ENCODE measurements around the gene MYO18A.
A peak's percentile ranks its signal among the peaks of the same experiment; 100 is the strongest.
"Not testable (repeated sequence)": the region's sequence is repeated elsewhere in the genome, so short reads cannot be mapped to it uniquely, and the experiment has no call there.

Gene MYO18A, protein sequence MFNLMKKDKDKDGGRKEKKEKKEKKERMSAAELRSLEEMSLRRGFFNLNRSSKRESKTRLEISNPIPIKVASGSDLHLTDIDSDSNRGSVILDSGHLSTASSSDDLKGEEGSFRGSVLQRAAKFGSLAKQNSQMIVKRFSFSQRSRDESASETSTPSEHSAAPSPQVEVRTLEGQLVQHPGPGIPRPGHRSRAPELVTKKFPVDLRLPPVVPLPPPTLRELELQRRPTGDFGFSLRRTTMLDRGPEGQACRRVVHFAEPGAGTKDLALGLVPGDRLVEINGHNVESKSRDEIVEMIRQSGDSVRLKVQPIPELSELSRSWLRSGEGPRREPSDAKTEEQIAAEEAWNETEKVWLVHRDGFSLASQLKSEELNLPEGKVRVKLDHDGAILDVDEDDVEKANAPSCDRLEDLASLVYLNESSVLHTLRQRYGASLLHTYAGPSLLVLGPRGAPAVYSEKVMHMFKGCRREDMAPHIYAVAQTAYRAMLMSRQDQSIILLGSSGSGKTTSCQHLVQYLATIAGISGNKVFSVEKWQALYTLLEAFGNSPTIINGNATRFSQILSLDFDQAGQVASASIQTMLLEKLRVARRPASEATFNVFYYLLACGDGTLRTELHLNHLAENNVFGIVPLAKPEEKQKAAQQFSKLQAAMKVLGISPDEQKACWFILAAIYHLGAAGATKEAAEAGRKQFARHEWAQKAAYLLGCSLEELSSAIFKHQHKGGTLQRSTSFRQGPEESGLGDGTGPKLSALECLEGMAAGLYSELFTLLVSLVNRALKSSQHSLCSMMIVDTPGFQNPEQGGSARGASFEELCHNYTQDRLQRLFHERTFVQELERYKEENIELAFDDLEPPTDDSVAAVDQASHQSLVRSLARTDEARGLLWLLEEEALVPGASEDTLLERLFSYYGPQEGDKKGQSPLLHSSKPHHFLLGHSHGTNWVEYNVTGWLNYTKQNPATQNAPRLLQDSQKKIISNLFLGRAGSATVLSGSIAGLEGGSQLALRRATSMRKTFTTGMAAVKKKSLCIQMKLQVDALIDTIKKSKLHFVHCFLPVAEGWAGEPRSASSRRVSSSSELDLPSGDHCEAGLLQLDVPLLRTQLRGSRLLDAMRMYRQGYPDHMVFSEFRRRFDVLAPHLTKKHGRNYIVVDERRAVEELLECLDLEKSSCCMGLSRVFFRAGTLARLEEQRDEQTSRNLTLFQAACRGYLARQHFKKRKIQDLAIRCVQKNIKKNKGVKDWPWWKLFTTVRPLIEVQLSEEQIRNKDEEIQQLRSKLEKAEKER (N-terminal part only)

DNA sequence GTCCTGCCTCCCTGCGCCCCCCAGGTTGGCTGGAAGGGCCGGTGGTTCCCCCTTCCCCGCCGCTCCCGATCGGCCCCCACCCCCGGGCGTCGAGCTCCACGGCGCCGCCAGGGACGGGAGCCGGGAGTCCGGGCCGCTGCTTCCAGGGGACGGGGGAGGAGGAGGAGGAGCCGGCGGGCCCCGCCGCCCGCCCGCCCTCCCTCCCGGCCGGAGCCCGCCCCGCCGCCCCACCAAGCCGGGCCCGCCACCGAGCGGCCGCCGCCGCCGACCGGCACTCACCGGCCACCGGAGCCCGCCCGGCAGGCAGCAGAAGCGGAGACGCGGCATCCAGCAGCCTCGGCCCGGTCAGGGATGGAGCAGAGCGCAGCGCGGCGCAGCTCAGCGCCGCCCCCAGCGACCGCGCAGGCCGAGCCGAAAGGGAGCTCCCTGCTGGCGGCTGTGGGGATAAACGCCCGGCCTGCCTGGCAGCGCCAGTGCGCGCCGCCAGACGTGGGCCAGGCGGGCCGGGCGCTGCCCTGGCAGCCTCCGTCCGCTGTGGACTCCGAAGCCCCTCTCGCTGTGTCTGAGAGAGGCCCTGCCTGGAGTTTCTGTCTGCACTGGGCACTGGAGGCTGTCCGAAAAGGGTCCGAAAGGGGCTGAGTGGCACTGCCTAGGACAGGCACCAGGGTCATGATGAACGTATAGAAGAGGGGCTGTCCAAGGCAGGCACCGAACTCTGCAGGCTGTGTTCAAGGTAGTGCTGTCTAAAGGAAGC lies at the start of gene MYO18A:
MYO18A (minus strand) TSS at position 365 of the 754 bp plus-strand sequence. CDS start 13,458 bp downstream, outside the sequence.
- peak; percentile 59 for DNase-seq (ENCODE audit: low read depth)

DNA sequence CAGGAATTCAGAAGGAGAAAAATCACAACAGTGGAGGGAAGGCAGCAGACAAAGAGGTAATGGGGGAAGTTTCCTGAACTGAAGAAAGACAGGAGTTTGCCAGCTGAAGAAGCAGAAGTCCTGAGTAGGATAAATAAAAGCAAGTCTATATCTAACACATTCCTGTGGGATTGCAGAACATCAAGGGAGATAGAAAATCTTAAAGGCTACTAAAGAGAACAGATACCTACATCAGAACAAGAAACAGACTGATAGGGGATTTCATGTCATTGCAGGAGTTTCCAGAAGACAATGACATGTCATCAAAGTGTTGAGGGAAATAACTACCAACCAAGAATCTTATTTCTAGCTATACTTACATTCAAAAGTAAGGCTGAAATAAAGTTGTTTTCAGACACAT lies 45.2 kb upstream of the MYO18A start:
- DNase-seq (ENCODE audit: low read depth) = no peak

DNA sequence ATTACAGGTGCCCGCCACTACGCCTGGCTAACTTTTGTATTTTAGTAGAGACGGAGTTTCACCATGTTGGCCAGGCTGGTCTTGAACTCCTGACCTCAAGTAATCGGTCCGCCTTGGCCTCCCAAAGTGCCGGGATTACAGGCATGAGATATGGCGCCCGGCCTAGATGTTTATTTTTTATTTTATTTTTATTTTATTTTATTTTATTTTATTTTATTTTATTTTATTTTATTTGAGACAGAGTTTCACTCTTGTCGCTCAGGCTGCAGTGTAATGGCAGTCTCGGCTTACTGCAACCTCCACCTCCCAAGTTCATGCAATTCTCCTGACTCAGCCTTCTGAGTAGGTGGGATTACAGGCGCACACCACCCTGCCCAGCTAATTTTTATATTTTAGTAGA lies 41.1 kb upstream of the MYO18A start:
- DNase-seq (ENCODE audit: low read depth) = not testable (repeated sequence)

DNA sequence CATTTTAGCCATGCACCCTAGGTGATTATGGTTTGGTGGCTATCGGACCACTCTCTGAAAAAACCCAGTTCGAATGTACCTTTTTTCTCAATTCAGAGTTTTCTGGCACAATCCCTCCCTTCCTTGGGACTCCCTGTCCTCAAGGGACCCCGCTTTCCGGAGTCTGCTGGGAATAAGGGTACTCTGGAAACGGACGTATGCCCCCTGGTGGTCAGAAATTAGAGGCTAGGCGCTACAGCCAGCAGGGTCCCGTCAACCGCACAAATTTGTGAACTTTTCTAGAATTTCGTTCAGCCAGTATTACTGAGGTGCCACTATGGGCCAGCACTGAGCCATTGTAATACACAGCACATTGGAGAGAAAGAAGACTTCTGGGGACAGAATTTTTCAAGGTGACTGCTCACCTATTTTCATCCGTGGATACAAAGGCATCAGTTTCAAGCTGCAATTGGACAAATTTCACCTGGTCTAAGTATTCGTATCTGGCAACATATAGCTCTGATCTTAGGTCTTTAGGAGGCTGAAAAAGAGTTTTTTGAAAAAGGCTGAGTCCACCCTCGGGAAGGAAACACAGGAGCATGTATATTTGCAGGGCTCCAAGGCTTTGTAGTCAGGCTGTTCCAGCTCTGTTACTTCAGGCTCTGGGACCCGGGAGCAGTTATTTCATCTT lies 39.3 kb upstream of the MYO18A start:
- peak; percentile 34 for DNase-seq (ENCODE audit: low read depth)

DNA sequence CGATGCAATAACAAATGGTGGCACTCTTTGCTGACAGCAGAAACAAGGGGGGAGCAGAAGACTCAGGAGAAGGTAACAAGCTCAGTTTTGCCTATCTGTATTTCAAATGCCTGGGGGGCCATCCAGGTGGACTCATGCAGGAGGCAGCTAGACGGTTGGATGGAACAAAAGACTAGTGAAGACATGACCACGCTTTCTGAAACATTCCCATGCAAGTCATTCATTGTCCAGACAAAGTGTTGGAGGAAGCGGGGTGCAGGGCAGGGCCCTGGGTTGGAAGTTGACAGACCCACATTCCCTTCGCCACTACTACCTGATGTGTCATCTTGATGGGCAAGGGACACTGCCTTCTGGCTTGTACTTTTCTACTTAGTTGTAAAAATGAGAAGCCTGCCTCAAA lies 36.7 kb upstream of the MYO18A start:
- no peak for DNase-seq (ENCODE audit: low read depth)

DNA sequence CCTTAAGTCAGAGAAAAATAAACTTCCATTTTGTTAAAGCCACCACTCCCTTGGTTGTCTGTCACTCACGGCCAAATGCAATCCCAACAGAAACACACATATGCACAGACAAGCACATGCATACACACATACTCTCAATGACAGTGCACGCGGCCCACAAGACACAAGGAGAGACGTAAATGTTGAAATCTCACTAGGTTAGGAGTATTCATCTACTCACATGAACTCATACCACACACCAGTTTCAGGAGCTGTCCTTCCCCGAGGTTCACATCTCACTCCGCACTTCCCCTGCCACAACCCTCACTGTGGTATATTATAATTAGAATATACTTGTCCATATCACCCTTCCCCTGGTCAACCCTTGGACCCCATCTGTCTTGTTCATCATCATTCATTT lies 36.0 kb upstream of the MYO18A start:
- no peak for DNase-seq (ENCODE audit: low read depth)

DNA sequence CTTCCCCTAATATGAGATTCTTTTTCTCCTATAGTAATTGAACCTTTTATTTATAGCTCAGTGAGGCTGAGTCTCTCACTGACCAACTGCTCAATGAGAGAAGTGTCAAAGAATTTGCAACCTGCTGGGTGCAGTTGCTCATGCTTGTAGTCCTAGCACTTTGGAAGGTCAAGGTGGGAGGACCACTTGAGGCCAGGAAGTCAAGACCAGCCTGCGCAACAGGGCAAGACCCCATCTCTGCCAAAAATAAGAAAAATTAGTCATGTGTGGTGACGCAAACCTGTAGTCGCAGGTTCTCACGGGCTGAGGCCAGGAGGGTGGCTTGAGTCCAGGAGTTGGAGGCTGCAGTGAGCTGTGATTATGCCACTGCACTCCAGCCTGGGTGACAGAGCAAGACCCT lies 35.5 kb upstream of the MYO18A start:
- DNase-seq (ENCODE audit: low read depth) = no peak

DNA sequence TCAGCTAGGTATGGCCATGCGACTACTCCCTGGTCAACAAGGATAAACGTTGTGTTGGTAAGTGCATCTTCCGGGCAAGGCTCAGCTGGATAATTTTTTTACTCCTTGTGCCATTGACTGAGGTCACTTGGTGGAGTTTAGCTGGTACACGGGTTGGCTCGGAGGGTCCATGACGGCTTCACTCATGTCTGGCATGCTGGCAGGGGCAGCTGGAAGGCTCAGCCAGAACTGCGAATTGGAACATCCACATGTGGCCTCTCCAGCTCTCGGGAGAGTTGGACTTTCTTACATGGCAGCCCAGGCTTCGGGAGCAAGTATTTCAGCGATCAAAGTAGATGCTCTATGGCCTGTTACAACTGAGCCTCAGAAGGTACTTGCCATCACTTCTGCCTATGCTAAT lies 35.0 kb upstream of the MYO18A start:
- DNase-seq (ENCODE audit: low read depth) = no peak

DNA sequence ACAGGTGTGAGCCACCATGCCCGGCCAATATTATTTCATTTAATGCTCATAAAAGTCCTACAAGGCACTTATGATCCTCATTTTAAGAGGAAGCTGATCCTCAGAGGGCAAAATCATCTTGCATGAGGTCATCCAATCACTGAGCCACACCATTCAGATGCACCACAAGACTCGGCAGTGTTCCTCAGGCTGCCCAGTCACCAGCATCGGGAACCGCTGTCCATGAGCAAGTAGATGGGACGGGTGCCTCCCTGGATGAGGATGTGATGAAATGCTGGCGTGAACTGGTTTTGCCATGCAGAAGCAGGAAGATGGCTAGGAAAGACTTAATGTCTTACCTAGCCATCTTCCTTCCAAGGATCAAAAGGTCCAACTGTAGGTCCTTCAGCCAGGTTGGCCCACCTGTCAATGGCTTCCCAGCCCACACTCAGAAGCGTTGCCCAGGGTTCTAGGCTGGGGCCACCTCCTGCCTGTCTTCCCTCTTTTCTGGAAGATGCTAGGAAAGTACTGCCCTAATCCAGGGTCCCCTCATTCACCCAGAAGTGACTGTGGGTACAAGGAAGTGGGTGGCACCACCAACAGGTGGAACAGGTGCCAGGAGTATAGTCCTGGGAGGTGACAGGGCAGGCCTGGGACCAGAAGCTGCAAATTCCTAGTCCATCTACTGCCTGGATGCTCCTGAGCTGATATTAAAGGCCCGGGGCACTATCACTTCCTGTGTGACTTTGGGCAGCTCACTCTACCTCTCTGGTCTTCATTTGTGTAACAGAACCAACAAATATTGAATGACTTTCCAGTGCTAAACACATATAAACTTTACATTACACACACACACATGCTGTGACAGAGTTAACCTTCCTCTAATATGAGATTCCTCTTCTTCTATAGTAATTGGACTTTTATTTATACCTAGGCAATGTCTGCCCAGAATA lies 34.3 kb upstream of the MYO18A start:
- no peak for DNase-seq (ENCODE audit: low read depth)

DNA sequence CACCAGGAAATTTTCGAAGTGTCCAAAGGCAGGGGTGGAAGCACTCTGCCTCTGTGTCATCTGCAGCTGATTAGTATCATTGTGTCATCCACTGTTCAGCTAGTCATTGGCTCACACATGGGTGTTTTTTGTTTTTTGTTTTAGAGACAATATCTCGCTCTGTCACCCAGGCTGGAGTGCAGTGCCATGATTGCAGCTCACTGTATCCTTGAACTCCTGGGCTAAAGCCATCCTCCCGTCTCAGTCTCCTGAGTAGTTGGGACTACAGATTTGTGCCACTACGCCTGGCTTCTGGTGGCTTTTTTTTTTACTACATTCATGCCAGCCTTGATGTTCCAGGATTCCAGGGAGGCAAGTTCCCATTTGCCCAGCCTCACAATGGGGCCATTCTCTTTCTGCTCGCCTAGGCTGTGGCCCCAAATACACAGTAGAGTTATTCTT lies 32.5 kb upstream of the MYO18A start:
- DNase-seq (ENCODE audit: low read depth) = no peak

DNA sequence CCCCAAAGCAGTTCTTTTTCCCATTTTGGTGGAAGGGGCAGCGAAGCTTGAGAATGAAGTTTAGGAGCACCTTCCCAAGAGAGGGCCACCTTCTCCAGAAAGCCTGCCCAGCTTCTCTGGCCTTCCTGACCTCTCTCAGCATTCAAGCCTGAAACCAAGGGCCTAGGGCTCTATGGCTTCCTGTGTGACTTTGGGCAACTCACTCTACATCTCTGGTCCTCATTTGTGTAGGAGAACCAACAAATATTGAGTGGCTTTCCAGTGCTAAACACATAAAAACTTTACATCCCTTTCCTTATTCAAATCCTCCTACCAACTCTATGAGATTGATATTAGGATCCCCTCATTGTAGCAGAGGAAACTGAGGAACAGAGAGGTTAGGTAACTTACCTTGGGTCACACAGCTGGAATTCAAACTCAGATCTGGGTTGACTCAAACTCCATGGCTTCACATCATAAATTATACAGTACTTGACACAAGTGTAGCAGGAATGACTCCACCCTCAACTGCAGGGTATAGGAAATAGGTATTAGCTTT lies 32.0 kb upstream of the MYO18A start:
- DNase-seq (ENCODE audit: low read depth) = no peak

DNA sequence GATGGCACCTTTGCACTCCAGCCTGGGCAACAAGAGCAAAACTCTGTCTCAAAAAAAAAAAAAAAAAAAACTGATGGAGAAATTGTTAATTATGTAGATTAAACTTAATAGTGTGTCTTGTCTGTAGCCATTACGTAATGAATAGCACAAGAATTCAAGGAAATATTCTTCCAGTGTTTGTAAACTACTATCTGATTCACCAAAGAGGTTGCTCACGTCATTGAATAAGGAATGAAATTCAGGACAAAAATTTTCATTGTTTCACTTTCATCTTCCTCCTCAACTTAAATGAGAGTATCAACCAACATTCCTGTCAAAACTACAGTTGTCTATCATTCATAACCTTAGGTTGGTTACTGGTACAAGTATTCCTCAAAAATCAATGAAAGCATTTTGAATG lies 30.7 kb upstream of the MYO18A start:
- DNase-seq (ENCODE audit: low read depth) = no peak

DNA sequence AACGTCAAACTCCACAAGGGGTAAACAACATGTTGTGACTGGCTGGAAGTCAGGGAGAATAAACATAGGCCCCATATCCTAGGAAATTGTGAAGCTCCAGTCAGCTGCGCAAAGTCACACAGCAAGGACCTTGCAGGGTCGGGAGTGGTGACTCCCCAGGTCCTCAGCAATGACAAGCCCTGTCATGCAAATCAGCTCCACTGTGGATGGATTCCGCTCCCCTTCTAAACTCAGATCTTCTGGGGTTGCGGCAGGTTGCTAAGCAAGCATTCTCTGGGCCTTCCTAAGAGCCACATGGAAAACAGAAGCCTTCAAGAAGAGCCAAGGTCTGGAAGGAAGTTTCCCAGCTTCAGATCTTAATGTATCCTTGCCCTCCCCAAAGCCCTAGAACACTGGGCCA lies 28.9 kb upstream of the MYO18A start:
- no peak for DNase-seq (ENCODE audit: low read depth)

DNA sequence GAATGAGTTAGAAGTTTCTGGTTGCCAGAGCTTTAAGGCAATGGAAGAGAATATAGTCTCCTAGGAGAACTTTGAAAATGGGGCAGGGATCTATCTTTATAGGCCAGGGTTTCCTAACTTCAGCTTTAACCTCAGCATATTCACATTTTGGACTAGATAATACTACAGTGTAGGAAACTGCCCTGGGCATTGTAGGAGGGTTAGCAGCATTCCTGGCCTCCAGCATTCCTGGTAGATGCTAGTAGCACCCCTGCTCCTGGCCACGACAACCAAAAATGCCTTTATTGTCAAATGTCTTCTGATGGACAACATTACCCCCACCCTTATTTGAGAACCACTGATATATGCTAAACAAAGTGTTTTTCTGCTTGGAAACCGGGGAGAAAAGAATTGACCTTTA lies 27.8 kb upstream of the MYO18A start:
- DNase-seq (ENCODE audit: low read depth) = no peak

DNA sequence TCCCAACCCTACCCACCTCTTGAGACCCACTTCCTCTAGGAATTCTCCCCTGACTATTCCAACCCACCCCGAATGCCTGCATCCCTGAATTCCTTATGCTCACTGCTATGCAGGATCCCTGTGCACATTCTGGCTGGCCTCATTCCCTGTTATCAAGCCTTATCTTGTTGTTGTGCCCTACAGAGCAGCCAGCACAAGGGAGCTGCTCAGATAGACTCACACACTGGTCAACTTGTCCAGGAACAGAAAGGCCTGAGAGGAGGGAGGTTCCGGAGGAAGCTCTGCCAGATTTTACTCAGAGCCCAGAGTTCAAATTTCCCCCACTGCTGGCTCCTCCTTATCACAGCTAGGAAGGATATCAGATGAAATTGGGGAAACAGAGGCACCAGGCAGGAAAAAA lies 24.8 kb upstream of the MYO18A start:
- DNase-seq (ENCODE audit: low read depth) = no peak

DNA sequence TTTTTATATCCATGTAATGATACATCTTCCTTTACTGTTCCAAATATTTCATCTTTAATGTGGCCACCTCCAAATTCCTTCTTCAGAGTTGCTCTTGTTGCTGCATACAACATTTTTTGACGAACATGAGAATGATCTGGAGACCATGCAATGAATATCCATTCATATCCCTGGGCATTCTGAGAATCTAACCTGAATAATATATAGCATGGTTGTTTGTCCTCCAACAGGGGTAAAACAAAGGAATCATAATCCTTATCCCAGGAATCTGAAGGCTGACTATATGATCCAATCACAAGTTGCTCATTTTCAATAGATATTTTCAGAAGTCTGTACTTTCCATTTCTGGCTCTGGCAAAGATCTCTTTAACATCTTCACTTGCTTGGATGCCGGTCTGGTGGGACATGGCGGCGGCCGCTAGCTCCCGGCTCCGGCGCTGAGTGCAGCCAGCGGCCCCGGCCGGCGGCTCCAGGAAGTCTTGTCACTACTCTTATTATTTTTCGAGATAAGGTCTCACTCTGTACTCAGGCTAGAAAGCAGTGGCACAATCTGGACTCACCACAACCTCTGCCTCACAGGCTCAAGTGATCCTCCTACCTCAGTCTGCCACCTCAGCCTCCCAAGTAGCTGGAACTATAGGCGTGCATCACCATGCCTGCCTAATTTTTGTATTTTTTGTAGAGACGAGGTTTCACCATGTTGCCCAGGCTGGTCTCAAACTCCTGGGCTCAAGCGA lies 24.0 kb upstream of the MYO18A start:
- not testable (repeated sequence) for DNase-seq (ENCODE audit: low read depth)

DNA sequence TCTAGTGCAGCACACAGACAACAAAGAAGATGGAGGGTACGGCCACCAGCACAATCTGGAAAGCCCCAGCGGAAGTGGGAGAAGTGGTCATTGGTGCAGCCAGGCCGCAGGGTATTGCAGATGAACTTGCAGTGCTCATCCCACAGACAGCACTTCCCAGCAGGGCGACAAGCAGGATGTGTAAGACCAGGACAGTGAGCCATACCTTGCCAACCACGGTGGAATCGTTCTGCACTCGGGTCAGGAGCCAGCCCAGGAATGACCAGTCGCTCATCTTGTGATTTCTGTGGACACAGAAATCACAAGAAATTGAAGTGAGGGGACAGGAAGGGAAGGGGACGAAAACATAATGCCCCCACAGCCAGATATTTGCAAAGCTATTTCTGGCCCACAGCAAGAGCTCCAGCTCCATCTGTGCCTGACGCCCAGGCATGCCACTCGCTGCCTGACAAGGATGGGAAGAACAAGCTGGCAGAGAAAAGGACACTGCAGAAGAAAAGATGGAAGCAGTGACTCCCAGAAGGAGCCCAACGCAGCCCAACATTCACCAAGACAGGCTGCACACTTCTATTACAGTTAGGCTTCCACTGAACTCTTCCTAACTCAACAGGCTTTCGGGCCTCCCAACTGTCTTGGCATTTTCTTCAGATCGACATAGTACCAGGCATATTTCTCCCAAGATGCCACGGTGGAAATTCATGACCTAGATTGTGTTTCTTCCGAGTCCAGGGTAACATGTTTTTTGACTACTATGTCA lies 17.5 kb upstream of the MYO18A start:
- no peak for DNase-seq (ENCODE audit: low read depth)
